Transverse colon (tissue), 4 donors: Measurements from ENCODE around the gene RBM47.

Experiments used
- POLR2AphosphoS5 ChIP-seq, 3 donors: sonication (generic); formaldehyde crosslinking; IDR thresholded peaks; one replicate each; pipeline ENCODE4 v1.6.1; 2016; ENCODE audit warnings: antibody characterized with exemption in 3 of 3
- TF ChIP-seq, protein P1 (sequence below), 5 experiments: fragments of 200-600 bp in 3 of 5; fragments of 450-650 bp in 2 of 5; sonication (generic) in 3 of 5; IDR thresholded peaks; 1 replicate in 2 of 5; 2 replicates in 3 of 5; pipeline ENCODE4 v1.5.1; 2016 to 2017; ENCODE audit warnings: antibody characterized with exemption in 5 of 5, inconsistent platforms in 3 of 5, mild to moderate bottlenecking in 2 of 5, moderate library complexity in 1 of 5

DNA sequence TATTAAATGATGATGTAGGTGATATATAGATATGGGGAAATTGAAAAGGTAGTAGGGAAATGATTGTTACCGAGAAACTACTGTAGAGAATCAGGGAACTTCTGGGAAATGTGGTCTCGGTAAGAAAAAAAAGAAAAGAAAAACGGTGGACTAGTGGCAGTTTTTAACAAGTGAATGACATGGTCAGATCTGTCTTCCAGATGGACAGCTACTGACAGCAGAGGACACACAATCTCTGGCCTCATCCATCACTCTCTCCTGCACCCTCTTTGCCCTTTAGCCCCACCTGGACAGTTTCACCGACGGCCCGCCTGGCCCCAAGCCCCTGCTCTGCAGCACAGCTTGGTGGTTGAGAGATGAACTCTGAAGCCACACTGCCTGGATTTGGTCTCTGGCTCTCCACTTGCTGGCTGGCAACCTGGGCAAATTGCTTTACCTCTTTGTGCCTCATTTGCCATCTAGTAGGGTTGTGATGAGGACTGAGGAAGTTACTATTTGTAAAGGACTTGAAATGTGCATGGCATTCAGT, 23.4 kb downstream of the RBM47 start:
- TF ChIP-seq, protein P1, sequence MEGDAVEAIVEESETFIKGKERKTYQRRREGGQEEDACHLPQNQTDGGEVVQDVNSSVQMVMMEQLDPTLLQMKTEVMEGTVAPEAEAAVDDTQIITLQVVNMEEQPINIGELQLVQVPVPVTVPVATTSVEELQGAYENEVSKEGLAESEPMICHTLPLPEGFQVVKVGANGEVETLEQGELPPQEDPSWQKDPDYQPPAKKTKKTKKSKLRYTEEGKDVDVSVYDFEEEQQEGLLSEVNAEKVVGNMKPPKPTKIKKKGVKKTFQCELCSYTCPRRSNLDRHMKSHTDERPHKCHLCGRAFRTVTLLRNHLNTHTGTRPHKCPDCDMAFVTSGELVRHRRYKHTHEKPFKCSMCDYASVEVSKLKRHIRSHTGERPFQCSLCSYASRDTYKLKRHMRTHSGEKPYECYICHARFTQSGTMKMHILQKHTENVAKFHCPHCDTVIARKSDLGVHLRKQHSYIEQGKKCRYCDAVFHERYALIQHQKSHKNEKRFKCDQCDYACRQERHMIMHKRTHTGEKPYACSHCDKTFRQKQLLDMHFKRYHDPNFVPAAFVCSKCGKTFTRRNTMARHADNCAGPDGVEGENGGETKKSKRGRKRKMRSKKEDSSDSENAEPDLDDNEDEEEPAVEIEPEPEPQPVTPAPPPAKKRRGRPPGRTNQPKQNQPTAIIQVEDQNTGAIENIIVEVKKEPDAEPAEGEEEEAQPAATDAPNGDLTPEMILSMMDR (IDR thresholded peaks at IDR 0.05): no peak
- no peak for TF ChIP-seq POLR2AphosphoS5 (IDR thresholded peaks at IDR 0.05)
